Thymus (tissue), 11 donors: Measurements from ENCODE around the gene PYGO1. TPM values are rescaled to one million over a fixed set of nuclear protein-coding genes. Genes with fewer than 3 reads are reported as not detected.
"Not testable (repeated sequence)": the region's sequence is repeated elsewhere in the genome, so short reads cannot be mapped to it uniquely, and the experiment has no call there.

ENCODE experiments used
- DNase-seq, 9 donors: peaks; one replicate each; pipeline ENCODE4 v3.0.0-alpha.2; 2013; ENCODE audit warnings: low spot score in 9 of 9, low read depth in 6 of 9, missing footprints in 1 of 9
- H3K27ac ChIP-seq, 2 donors: one replicate each; pipeline ENCODE4 v1.5.1; 2013; ENCODE audit warnings: control low read depth in 1 of 2, low read depth in 1 of 2, low read length in 1 of 2, mild to moderate bottlenecking in 1 of 2, moderate library complexity in 1 of 2
- H3K27me3 ChIP-seq, 2 donors: one replicate each; pipeline ENCODE4 v1.5.1; 2013; ENCODE audit warnings: low read length in 1 of 2; ENCODE audit not compliant: control insufficient read depth in 2 of 2, insufficient read depth in 1 of 2
- H3K36me3 ChIP-seq, 2 donors: one replicate each; pipeline ENCODE4 v1.5.1; 2013; ENCODE audit warnings: low read length in 1 of 2, mild to moderate bottlenecking in 1 of 2, moderate library complexity in 1 of 2; ENCODE audit not compliant: control insufficient read depth in 2 of 2, insufficient read depth in 2 of 2
- H3K4me1 ChIP-seq, 2 donors: one replicate each; pipeline ENCODE4 v1.5.1; 2013; ENCODE audit warnings: low read length in 2 of 2; ENCODE audit not compliant: control insufficient read depth in 2 of 2, insufficient read depth in 2 of 2
- H3K4me3 ChIP-seq, 2 donors: one replicate each; pipeline ENCODE4 v1.5.1; 2013; ENCODE audit warnings: low read length in 2 of 2, control low read depth in 1 of 2, mild to moderate bottlenecking in 1 of 2
- H3K9me3 ChIP-seq, 2 donors: one replicate each; pipeline ENCODE4 v1.5.1; 2013; ENCODE audit warnings: low read length in 1 of 2, mild to moderate bottlenecking in 1 of 2; ENCODE audit not compliant: control insufficient read depth in 2 of 2, insufficient read depth in 1 of 2
- WGBS: extraction: QIAGEN DNeasy Blood & Tissue Kit; methylation state at CpG from one replicate; pipeline ENCODE4 v1.1.7; 2013; 5-methylcytosine and 5-hydroxymethylcytosine counted together
- polyA plus RNA-seq: library from polyadenylated mRNA; stranded (reverse); fragments of 200-250 nt; gene quantifications from one replicate; pipeline ENCODE4 v1.2.3, GENCODE V29; 2013
- total RNA-seq: library from RNA; stranded (reverse); fragments of 120-200 nt; gene quantifications from one replicate; pipeline ENCODE4 v1.2.4, GENCODE V29; 2013
- donor health status: healthy.

Gene PYGO1
- total and polyA plus RNA-seq, 2 donors = 0.62 to 0.71 TPM

GRCh38 chr15:55522742-55523450, 65.2 kb downstream of the PYGO1 start:
- 97% methylated on average over 3 of the region's 3 CpGs for WGBS

GRCh38 chr15:55518641-55519040, 69.5 kb downstream of the PYGO1 start:
- WGBS = 96% methylated on average over 2 of the region's 2 CpGs

More at GRCh38 chr15:55522742-55523450, 65.2 kb downstream of the PYGO1 start:
- H3K27ac ChIP-seq = no peak overlapping the region
- peaks cover 0 to 5% of the 10 kb centered on the region in 2 donors for H3K4me1 ChIP-seq
- no peak for DNase-seq
- no peaks in the 10 kb centered on the region for H3K27me3 ChIP-seq
- H3K9me3 ChIP-seq = no peaks in the 10 kb centered on the region
- no peak overlapping the region for H3K4me3 ChIP-seq
- no peaks in the 10 kb centered on the region for H3K36me3 ChIP-seq

GRCh38 chr15:55518009-55518408, 70.1 kb downstream of the PYGO1 start:
- Histone ChIP-seq H3K4me3 (no peak overlapping the region), H3K9me3 (no peaks in the 10 kb centered on the region), H3K36me3 (no peaks in the 10 kb centered on the region), H3K27me3 (no peaks in the 10 kb centered on the region), H3K4me1 (no peaks in the 10 kb centered on the region), H3K27ac (no peak overlapping the region)
- DNase-seq = no peak
- WGBS = 96% methylated on average over 3 of the region's 3 CpGs

More at GRCh38 chr15:55518641-55519040, 69.5 kb downstream of the PYGO1 start:
- Histone ChIP-seq H3K27me3 (no peaks in the 10 kb centered on the region), H3K4me1 (no peaks in the 10 kb centered on the region), H3K27ac (no peak overlapping the region), H3K9me3 (no peaks in the 10 kb centered on the region), H3K36me3 (no peaks in the 10 kb centered on the region), H3K4me3 (no peak overlapping the region)
- DNase-seq = no peak

GRCh38 chr15:55515991-55516776, 72.0 kb downstream of the PYGO1 start:
- no peaks in the 10 kb centered on the region for H3K4me1 ChIP-seq
- DNase-seq = no peak
- no peak overlapping the region for H3K27ac ChIP-seq
- WGBS = 98% methylated on average over 12 of the region's 12 CpGs
- no peaks in the 10 kb centered on the region for H3K36me3 ChIP-seq
- no peaks in the 10 kb centered on the region for H3K9me3 ChIP-seq
- no peaks in the 10 kb centered on the region for H3K27me3 ChIP-seq
- H3K4me3 ChIP-seq = no peak overlapping the region

- 97% methylated on average over 4 of the region's 4 CpGs for WGBS
- H3K36me3 ChIP-seq = no peaks in the 10 kb centered on the region
- no peaks in the 10 kb centered on the region for H3K27me3 ChIP-seq
- no peak overlapping the region for H3K4me3 ChIP-seq
- H3K27ac ChIP-seq = no peak overlapping the region
- no peaks in the 10 kb centered on the region for H3K9me3 ChIP-seq
- no peaks in the 10 kb centered on the region for H3K4me1 ChIP-seq
- DNase-seq = no peak
Observed at GRCh38 chr15:55515491-55515890, 72.7 kb downstream of the PYGO1 start.

- WGBS = 97% methylated on average over 12 of the region's 12 CpGs
- no peak overlapping the region for H3K27ac ChIP-seq
- no peaks in the 10 kb centered on the region for H3K27me3 ChIP-seq
- H3K36me3 ChIP-seq = no peaks in the 10 kb centered on the region
- no peak for DNase-seq
- no peak overlapping the region for H3K4me3 ChIP-seq
- no peaks in the 10 kb centered on the region for H3K4me1 ChIP-seq
- H3K9me3 ChIP-seq = no peaks in the 10 kb centered on the region
Observed at GRCh38 chr15:55514414-55514850, 73.7 kb downstream of the PYGO1 start.

GRCh38 chr15:55513621-55514413, 74.3 kb downstream of the PYGO1 start:
- not testable (repeated sequence) for H3K4me1 ChIP-seq, H3K4me3 ChIP-seq, H3K9me3 ChIP-seq, H3K36me3 ChIP-seq, H3K27me3 ChIP-seq, H3K27ac ChIP-seq
- 78% methylated on average over 29 of the region's 29 CpGs for WGBS
- peak in 4 of 9 donors; percentile 5 to 43 (median 15) for DNase-seq

GRCh38 chr15:55513152-55513551, 75.0 kb downstream of the PYGO1 start:
- no peaks in the 10 kb centered on the region for H3K9me3 ChIP-seq
- no peaks in the 10 kb centered on the region for H3K4me1 ChIP-seq
- H3K27ac ChIP-seq = no peak overlapping the region
- H3K4me3 ChIP-seq = no peak overlapping the region
- no peak for DNase-seq
- no peaks in the 10 kb centered on the region for H3K36me3 ChIP-seq
- 90% methylated on average over 11 of the region's 11 CpGs for WGBS
- H3K27me3 ChIP-seq = no peaks in the 10 kb centered on the region

- Histone ChIP-seq H3K4me3 (no peak overlapping the region), H3K4me1 (no peaks in the 10 kb centered on the region), H3K27me3 (peaks cover 0 to 2% of the 10 kb centered on the region in 2 donors), H3K9me3 (no peaks in the 10 kb centered on the region), H3K27ac (no peak overlapping the region), H3K36me3 (no peaks in the 10 kb centered on the region)
- no peak for DNase-seq
- 94% methylated on average over 4 of the region's 4 CpGs for WGBS
Observed at GRCh38 chr15:55507567-55507966, 80.6 kb downstream of the PYGO1 start.
